T-cell (primary cell): ENCODE measurements around the gene BRINP3. TPM values are rescaled to one million over a fixed set of nuclear protein-coding genes. Genes with fewer than 3 reads are reported as not detected.

Experiments
- ATAC-seq, 4 experiments: fragments of 200-7000 bp in 3 of 4; fragments of 150-1000 bp in 1 of 4; cut with Tn5 transposase; replicated peaks in 1 of 4; 1 replicate in 3 of 4; 2 replicates in 1 of 4; pipeline ENCODE4 v1.10.0; 2021; ENCODE audit warnings: moderate library complexity in 3 of 4, mild to moderate bottlenecking in 2 of 4, moderate number of reproducible peaks in 1 of 4
- CTCF ChIA-PET, 2 donors: fragments of 300-600 bp; sonication (Branson Sonifier 250); formaldehyde crosslinking; loops; one replicate each; lab custom pipeline; 2022; ENCODE audit warnings: antibody characterized with exemption in 2 of 2; lab: Charles Lee
- POLR2A ChIA-PET, 2 donors: fragments of 300-600 bp; sonication (Branson Sonifier 250); formaldehyde crosslinking; loops; one replicate each; lab custom pipeline; 2022; ENCODE audit warnings: antibody characterized with exemption in 2 of 2; lab: Charles Lee
- DNase-seq, 35 experiments: peaks; one replicate each; pipeline versions ENCODE4 v3.0.0 to v3.0.0-alpha.2; 2013 to 2023
- H3K27ac ChIP-seq: one replicate; pipeline ENCODE4 v1.5.1; 2013; ENCODE audit warnings: low read length
- H3K27me3 ChIP-seq, 2 experiments: replicated peaks in 1 of 2; 1 replicate in 1 of 2; 2 replicates in 1 of 2; pipeline versions ENCODE4 v1.6.1 to v1.7.0; 2013; ENCODE audit warnings: low read length in 1 of 2, mixed read lengths in 1 of 2; ENCODE audit not compliant: control insufficient read depth in 2 of 2, insufficient read depth in 2 of 2; ENCODE audit errors: extremely low read depth in 1 of 2
- H3K36me3 ChIP-seq, 2 donors: 1 replicate in 1 of 2; 2 replicates in 1 of 2; pipeline versions ENCODE4 v1.6.1 to v1.7.0; 2013; ENCODE audit warnings: low read length in 1 of 2; ENCODE audit not compliant: control insufficient read depth in 2 of 2, insufficient read depth in 1 of 2; ENCODE audit errors: extremely low read depth in 1 of 2
- H3K4me1 ChIP-seq, 2 experiments: 1 replicate in 1 of 2; 2 replicates in 1 of 2; pipeline versions ENCODE4 v1.6.1 to v1.7.0; 2013; ENCODE audit warnings: low read length in 2 of 2, mixed read lengths in 1 of 2; ENCODE audit not compliant: insufficient read depth in 2 of 2, control insufficient read depth in 1 of 2; ENCODE audit errors: extremely low read depth in 1 of 2
- H3K4me3 ChIP-seq, 2 donors: 1 replicate in 1 of 2; 2 replicates in 1 of 2; pipeline versions ENCODE4 v1.5.1 to v1.7.0; 2013; ENCODE audit warnings: mild to moderate bottlenecking in 2 of 2, low read length in 1 of 2, moderate library complexity in 1 of 2; ENCODE audit not compliant: control insufficient read depth in 1 of 2; ENCODE audit errors: extremely low read depth in 1 of 2
- H3K9me3 ChIP-seq: 2 replicates; pipeline ENCODE4 v1.7.0; 2013
- H3K27ac Mint-ChIP-seq, 2 donors: one replicate each; pipeline ENCODE4 v1.8.0; 2020 to 2021; ENCODE audit warnings: mild to moderate bottlenecking in 2 of 2, mixed read lengths in 2 of 2
- H3K27me3 Mint-ChIP-seq, 2 donors: one replicate each; pipeline ENCODE4 v1.8.0; 2021 to 2022; ENCODE audit warnings: mixed read lengths in 2 of 2
- H3K36me3 Mint-ChIP-seq: one replicate; pipeline ENCODE4 v1.8.0; 2021; ENCODE audit warnings: mixed read lengths
- H3K4me1 Mint-ChIP-seq, 3 donors: one replicate each; pipeline ENCODE4 v1.8.0; 2020 to 2022; ENCODE audit warnings: mixed read lengths in 3 of 3, mild to moderate bottlenecking in 1 of 3
- H3K4me3 Mint-ChIP-seq, 3 donors: one replicate each; pipeline ENCODE4 v1.8.0; 2020 to 2022; ENCODE audit warnings: mild to moderate bottlenecking in 3 of 3, mixed read lengths in 3 of 3, moderate library complexity in 3 of 3
- H3K9me3 Mint-ChIP-seq, 3 donors: one replicate each; pipeline ENCODE4 v1.8.0; 2020 to 2022; ENCODE audit warnings: mixed read lengths in 3 of 3
- WGBS: methylation state at CpG from one replicate; pipeline ENCODE4 v1.1.5; 2013; ENCODE audit warnings: missing lambda C conversion rate; ENCODE audit not compliant: insufficient coverage; 5-methylcytosine and 5-hydroxymethylcytosine counted together
- total RNA-seq, 35 experiments: library from RNA in 6 of 35; stranded (reverse) in 6 of 35; fragments of 120-200 nt in 1 of 35; gene quantifications; one replicate each; pipeline versions ENCODE4 v1.2.1 to v1.2.4 and lab custom pipeline; 2013 to 2026

BRINP3 gene
- total RNA-seq, 5 donors from 2014 or later (not counting 1 experiment from before 2014, with no cell fraction given): not detected

DNA sequence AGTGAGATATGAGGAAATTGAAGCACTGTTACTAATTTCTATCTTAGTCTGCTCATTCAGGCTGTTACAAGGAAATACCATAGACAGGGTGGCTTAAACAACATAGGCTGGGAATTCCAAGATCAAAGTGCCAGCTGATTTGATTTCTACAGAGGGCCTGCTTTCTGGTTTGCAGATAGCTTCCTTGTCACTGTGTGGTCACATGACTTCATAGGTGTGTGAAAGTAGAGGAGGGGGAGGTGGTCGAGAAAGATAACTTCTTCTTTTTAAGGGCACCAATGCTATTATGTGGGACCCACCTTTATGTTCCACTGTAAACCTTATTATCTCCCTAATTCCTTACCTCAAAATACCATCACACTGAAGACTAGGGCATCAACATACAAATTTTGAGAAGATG is 6.4 kb upstream of the BRINP3 start:
- Mint-ChIP-seq H3K9me3 (peaks cover 0 to 7% (median 4%) of the 10 kb centered on the region in 3 donors), H3K4me1 (peaks cover 0 to 1% (median 0%) of the 10 kb centered on the region in 3 donors), H3K36me3 (no peaks in the 10 kb centered on the region), H3K27ac (no peak overlapping the region), H3K4me3 (no peak overlapping the region), H3K27me3 (peaks cover 0 to under 1% of the 10 kb centered on the region in 2 donors)
- Histone ChIP-seq H3K27ac (no peak overlapping the region), H3K9me3 (no peaks in the 10 kb centered on the region), H3K4me1 (no peaks in the 10 kb centered on the region), H3K4me3 (no peak overlapping the region), H3K36me3 (no peaks in the 10 kb centered on the region), H3K27me3 (no peaks in the 10 kb centered on the region)
- POLR2A ChIA-PET: no interaction called here
- ATAC-seq (no peak), DNase-seq (no peak)
- CTCF ChIA-PET: interaction anchor here in 1 of 2 donors (0.6 kb wide), 1 partner anchor 1161 kb away, joined by 3 read pairs; no protein-coding TSS in a partner anchor
- whole genome bisulfite sequencing: no CpG with 5 or more reads among the region's 1 CpG

DNA sequence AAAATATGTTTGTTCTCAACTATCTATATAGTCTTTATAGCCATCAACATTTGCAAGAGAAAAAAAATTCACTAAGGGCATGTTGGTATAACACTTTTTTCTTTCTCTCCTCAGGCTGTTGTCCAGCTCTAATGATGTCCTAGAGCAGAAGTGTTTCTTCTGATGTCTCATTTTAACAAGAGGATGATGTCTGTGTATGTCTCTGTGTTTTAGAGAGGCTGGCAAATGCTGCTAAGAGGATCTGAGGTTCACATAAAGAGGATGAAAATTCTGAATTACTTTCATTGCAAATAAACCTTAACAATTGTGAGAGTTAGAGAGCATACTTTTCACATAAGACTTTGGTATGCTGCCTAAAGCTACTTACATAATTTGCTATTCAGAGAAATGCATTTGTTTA is 2.6 kb upstream of the BRINP3 start:
- H3K27ac ChIP-seq: no peak overlapping the region
- CTCF ChIA-PET: no interaction called here
- H3K36me3 ChIP-seq: no peaks in the 10 kb centered on the region
- POLR2A ChIA-PET: interaction anchor here in 1 of 2 donors (0.6 kb wide), 1 partner anchor 1214 kb away, joined by 3 read pairs; no protein-coding TSS in a partner anchor
- ATAC-seq (no peak), DNase-seq (no peak)
- no peak overlapping the region for H3K4me3 Mint-ChIP-seq
- H3K36me3 Mint-ChIP-seq: no peaks in the 10 kb centered on the region
- H3K9me3 Mint-ChIP-seq: no peaks in the 10 kb centered on the region
- H3K27me3 Mint-ChIP-seq: peaks cover 16 to 23% of the 10 kb centered on the region in 2 donors
- H3K4me1 ChIP-seq: no peaks in the 10 kb centered on the region
- H3K4me3 ChIP-seq: no peak overlapping the region
- no peak overlapping the region for H3K27ac Mint-ChIP-seq
- no peaks in the 10 kb centered on the region for H3K9me3 ChIP-seq
- H3K4me1 Mint-ChIP-seq: peaks cover 5 to 14% (median 14%) of the 10 kb centered on the region in 3 donors
- H3K27me3 ChIP-seq: peaks cover 14 to 15% of the 10 kb centered on the region in 2 experiments

- Histone ChIP-seq H3K9me3 (no peaks in the 10 kb centered on the region), H3K36me3 (no peaks in the 10 kb centered on the region), H3K4me1 (no peaks in the 10 kb centered on the region), H3K27me3 (peaks cover 16 to 18% of the 10 kb centered on the region in 2 experiments), H3K4me3 (no peak overlapping the region), H3K27ac (no peak overlapping the region)
- CTCF ChIA-PET: no interaction called here
- Mint-ChIP-seq H3K4me1 (peaks cover 5 to 14% (median 14%) of the 10 kb centered on the region in 3 donors), H3K9me3 (no peaks in the 10 kb centered on the region), H3K4me3 (no peak overlapping the region), H3K36me3 (no peaks in the 10 kb centered on the region), H3K27me3 (peaks cover 21 to 27% of the 10 kb centered on the region in 2 donors), H3K27ac (no peak overlapping the region)
- POLR2A ChIA-PET: no interaction called here
- DNase-seq (no peak), ATAC-seq (no peak)
- WGBS: no CpG with 5 or more reads among the region's 4 CpGs
Measured at GRCh38 chr1:190479516-190479915, 1.9 kb upstream of the BRINP3 start.

DNA sequence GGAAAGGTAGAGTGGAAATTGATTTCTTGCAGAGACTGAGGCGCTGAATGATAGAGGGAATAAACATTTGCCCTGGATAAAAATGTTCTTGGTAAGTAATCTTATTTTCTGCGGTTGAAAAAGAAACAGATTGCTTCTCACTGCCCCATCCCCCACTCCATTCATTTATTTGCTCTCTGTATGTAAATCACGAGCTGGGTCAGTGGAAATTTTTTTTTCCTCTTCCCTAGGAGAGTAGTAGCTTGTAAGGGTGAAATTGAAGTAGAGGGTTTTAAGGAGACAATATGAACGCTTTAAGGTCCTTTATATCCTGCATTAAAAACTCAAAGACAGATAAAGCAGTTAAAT is 1.4 kb upstream of the BRINP3 start:
- H3K9me3 Mint-ChIP-seq: no peaks in the 10 kb centered on the region
- DNase-seq (no peak), ATAC-seq (no peak)
- Histone ChIP-seq H3K27ac (no peak overlapping the region), H3K4me3 (no peak overlapping the region), H3K27me3 (peaks cover 16 to 23% of the 10 kb centered on the region in 2 experiments), H3K9me3 (no peaks in the 10 kb centered on the region), H3K4me1 (no peaks in the 10 kb centered on the region), H3K36me3 (no peaks in the 10 kb centered on the region)
- H3K36me3 Mint-ChIP-seq: no peaks in the 10 kb centered on the region
- peaks cover 23 to 29% of the 10 kb centered on the region in 2 donors for H3K27me3 Mint-ChIP-seq
- H3K27ac Mint-ChIP-seq: no peak overlapping the region
- H3K4me3 Mint-ChIP-seq: peak overlapping the region in 1 of 3 donors; percentile 41
- POLR2A ChIA-PET: no interaction called here
- CTCF ChIA-PET: no interaction called here
- no CpG with 5 or more reads among the region's 4 CpGs for WGBS
- peaks cover 5 to 14% (median 14%) of the 10 kb centered on the region in 3 donors for H3K4me1 Mint-ChIP-seq

DNA sequence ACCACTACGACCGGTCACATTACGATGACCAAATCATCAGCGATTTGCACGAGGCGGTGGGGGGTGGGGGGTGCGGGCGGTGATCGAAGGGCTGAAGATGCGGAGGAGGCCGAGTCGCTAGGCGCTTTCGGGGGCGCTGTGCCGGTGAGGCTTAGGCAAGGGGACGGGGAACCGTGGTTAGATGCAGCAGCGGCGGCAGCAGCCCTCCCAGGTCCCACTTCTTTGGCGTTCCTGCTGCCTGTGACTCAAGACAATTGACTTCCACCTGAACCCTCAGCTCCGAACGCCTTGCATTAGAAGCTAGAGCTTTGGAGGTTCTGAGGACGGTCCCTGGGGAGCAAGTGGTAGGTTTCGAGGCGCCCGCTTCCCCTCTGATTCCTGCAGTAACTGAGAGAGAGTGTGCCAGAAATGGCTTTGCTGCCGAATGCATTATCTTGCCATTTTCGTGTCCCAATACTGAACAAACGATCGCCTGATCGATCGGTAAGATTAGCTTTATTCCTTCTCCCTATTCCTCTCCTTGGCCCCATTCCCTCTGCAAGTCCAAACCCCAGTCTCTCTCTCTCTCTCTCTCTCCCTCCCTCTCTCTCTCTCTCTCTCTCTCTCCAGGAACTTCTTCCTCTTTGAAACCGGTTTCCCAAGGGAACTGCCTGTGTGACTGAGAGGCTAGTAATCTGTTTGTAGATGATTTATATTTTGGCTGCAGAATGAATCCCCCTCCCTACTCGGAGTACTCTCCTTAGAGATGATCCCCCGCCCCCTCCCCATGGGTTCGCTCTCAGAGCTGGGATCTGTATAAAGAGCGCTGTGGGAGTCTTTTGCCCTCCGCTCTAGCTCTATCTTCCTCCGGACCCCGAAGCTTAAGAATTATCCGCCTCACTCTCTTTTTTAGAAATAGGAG is 735 bp upstream of the BRINP3 start:
- Histone ChIP-seq H3K9me3 (no peaks in the 10 kb centered on the region), H3K4me3 (no peak overlapping the region), H3K4me1 (no peaks in the 10 kb centered on the region), H3K27me3 (peaks cover 16 to 24% of the 10 kb centered on the region in 2 experiments), H3K27ac (no peak overlapping the region), H3K36me3 (no peaks in the 10 kb centered on the region)
- Mint-ChIP-seq H3K36me3 (no peaks in the 10 kb centered on the region), H3K27me3 (peaks cover 23 to 29% of the 10 kb centered on the region in 2 donors), H3K4me3 (peak overlapping the region in 2 of 3 donors; percentile 32 to 41), H3K27ac (no peak overlapping the region), H3K4me1 (peaks cover 5 to 14% (median 14%) of the 10 kb centered on the region in 3 donors), H3K9me3 (no peaks in the 10 kb centered on the region)
- 4% methylated on average over 27 of the region's 42 CpGs for WGBS
- ATAC-seq (no peak), DNase-seq (no peak)
- POLR2A ChIA-PET: no interaction called here
- CTCF ChIA-PET: no interaction called here

GRCh38 chr1:190476806-190477205 is 858 bp downstream of the BRINP3 start:
- Histone ChIP-seq H3K4me3 (no peak overlapping the region), H3K27ac (no peak overlapping the region), H3K9me3 (no peaks in the 10 kb centered on the region), H3K4me1 (no peaks in the 10 kb centered on the region), H3K36me3 (no peaks in the 10 kb centered on the region), H3K27me3 (peaks cover 16 to 24% of the 10 kb centered on the region in 2 experiments)
- peaks cover 23 to 29% of the 10 kb centered on the region in 2 donors for H3K27me3 Mint-ChIP-seq
- H3K4me1 Mint-ChIP-seq: peaks cover 5 to 14% (median 14%) of the 10 kb centered on the region in 3 donors
- peaks cover 0 to 2% (median 0%) of the 10 kb centered on the region in 3 donors for H3K9me3 Mint-ChIP-seq
- no peaks in the 10 kb centered on the region for H3K36me3 Mint-ChIP-seq
- no peak overlapping the region for H3K4me3 Mint-ChIP-seq
- H3K27ac Mint-ChIP-seq: no peak overlapping the region
- ATAC-seq (no peak), DNase-seq (no peak)
- no CpG with 5 or more reads among the region's 5 CpGs for WGBS
- POLR2A ChIA-PET: no interaction called here
- CTCF ChIA-PET: no interaction called here
